GM12891 (cell line): ENCODE data around the gene AIMP2.
A peak's percentile ranks its signal among the peaks of the same experiment; 100 is the strongest.
"Not testable (repeated sequence)": the region's sequence is repeated elsewhere in the genome, so short reads cannot be mapped to it uniquely, and the experiment has no call there.

ENCODE experiments used
- DNase-seq: peaks from one replicate; pipeline ENCODE4 v3.0.0; 2011; ENCODE audit warnings: low spot score; ENCODE audit not compliant: insufficient read length
- FAIRE-seq: peaks from 2 replicates; lab custom pipeline; 2011; peaks lifted over from hg19 to GRCh38; lab: Jason Lieb, UNC
- PAX5 ChIP-seq: IDR thresholded peaks from 2 replicates; pipeline ENCODE4 v1.6.1; 2011; ENCODE audit warnings: low read length, moderate library complexity, mild to moderate bottlenecking; ENCODE audit not compliant: insufficient read depth, severe bottlenecking
- POLR2A ChIP-seq: IDR thresholded peaks from 2 replicates; pipeline ENCODE4 v1.6.1; 2011; ENCODE audit warnings: low read depth, low read length, control low read depth
- POLR2AphosphoS5 ChIP-seq: IDR thresholded peaks from 2 replicates; pipeline ENCODE4 v1.6.1; 2011; ENCODE audit warnings: low read depth, low read length, control low read depth
- POU2F2 ChIP-seq: IDR thresholded peaks from 2 replicates; pipeline ENCODE4 v1.6.1; 2011; ENCODE audit warnings: low read depth, mild to moderate bottlenecking, control low read depth, low read length, moderate library complexity
- SPI1 ChIP-seq: IDR thresholded peaks from 2 replicates; pipeline ENCODE4 v1.6.1; 2011; ENCODE audit warnings: low read depth, low read length, control low read depth
- TAF1 ChIP-seq: IDR thresholded peaks from 2 replicates; pipeline ENCODE4 v1.6.1; 2011; ENCODE audit warnings: low read depth, low read length, control low read depth

Gene AIMP2

DNA sequence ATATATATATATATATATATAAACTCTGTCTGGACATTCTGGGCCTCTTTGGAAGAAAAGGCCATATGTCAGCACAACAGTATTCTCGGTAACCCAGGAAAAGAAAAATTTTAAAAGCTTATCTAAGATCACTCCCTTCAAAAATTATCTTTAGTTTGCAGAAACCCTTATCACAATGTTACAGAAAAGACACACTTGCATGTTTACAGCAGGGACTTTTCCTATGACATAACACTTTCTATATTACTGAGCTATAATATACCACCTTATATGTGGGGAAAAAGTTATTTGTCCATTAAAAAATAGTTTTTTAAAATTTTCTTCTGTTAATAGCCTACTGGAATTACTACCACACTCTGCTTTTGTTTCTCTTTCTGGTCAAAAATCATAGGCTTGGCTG is 47.5 kb downstream of the AIMP2 start:
- no peak for FAIRE-seq
- DNase-seq = no peak

DNA sequence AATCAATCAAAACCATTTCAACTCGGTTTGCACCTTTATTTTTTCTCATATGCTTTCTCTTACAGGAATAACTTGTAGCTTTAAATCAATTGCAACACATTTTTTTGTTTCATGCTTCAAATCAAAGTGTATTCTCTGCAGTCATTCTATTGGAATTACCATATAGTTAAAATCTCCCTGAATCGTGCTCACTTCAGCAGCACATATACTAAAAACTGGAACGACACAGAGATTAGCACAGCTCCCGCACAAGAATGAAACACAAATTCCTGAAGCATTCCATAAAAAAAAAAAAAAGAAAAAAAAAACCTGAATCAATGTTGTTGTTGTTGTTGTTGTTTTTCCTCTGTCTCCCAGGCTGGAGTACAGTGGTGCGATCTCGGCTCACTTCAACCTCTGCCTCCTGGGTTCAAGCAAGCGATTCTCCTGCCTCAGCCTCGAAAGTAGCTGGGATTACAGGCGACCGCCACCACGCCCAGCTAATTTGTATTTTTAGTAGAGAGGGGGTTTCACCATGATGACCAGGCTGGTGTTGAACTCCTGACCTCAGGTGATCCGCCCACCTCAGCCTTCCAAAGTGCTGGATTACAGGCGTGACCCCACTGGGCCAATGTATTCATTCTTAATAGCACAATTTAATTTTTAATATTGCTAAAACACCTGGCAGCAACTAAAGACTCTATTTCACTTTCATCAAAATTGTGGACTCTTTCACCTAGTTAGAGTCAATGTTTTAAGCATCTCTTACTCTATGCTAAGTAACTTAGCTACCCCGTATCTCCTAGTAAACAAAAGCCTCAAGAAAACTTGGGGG is 48.5 kb downstream of the AIMP2 start:
- TF ChIP-seq POLR2AphosphoS5 = no peak
- DNase-seq (no peak), FAIRE-seq (no peak)

More for the DNA sequence above, 47.5 kb downstream of the AIMP2 start:
- no peak for TF ChIP-seq SPI1
- TF ChIP-seq TAF1 = no peak
- TF ChIP-seq POU2F2 = no peak
- TF ChIP-seq PAX5 = no peak
- TF ChIP-seq POLR2AphosphoS5 = no peak
- TF ChIP-seq POLR2A = no peak

GRCh38 chr7:6059941-6060340 is 50.9 kb downstream of the AIMP2 start:
- FAIRE-seq, DNase-seq: not testable (repeated sequence)

GRCh38 chr7:6071406-6071805 is 62.3 kb downstream of the AIMP2 start:
- DNase-seq (no peak), FAIRE-seq (no peak)
- TF ChIP-seq POLR2A = no peak
- TF ChIP-seq POLR2AphosphoS5 = no peak
- TF ChIP-seq PAX5 = no peak
- peak; percentile 100 for TF ChIP-seq SPI1
- no peak for TF ChIP-seq TAF1
